Measurements from ENCODE around the gene EMILIN1. TPM values are rescaled to one million over a fixed set of nuclear protein-coding genes. Genes with fewer than 3 reads are reported as not detected.
A peak's percentile ranks its signal among the peaks of the same experiment; 100 is the strongest.

EMILIN1 gene
- total RNA-seq, 1 donor from 2014 or later = 0.95 TPM

- no peaks in the 10 kb centered on the region for H3K9me3 Mint-ChIP-seq (ENCODE audit: unreplicated experiment)
- peaks cover 11% of the 10 kb centered on the region for H4K20me1 ChIP-seq (ENCODE audit: insufficient read depth, low read length)
- no peak overlapping the region for H3K9ac ChIP-seq (ENCODE audit: low read length)
- H3K36me3 Mint-ChIP-seq (ENCODE audit: low read depth, unreplicated experiment) = peaks cover under 1% of the 10 kb centered on the region
- H3K4me1 ChIP-seq (ENCODE audit: insufficient read depth, low read length) = peaks cover 55% of the 10 kb centered on the region
- H3K9me3 ChIP-seq (ENCODE audit: insufficient read depth, low read depth, low read length) = no peaks in the 10 kb centered on the region
- H3K27ac ChIP-seq (ENCODE audit: low read depth, low read length) = no peak overlapping the region
- no peak overlapping the region for H3K4me3 ChIP-seq (ENCODE audit: insufficient read depth, low read depth, low read length)
- FAIRE-seq (no peak), DNase-seq (ENCODE audit: low read depth) (no peak)
- H3K4me1 Mint-ChIP-seq (ENCODE audit: low read depth, unreplicated experiment) = peaks cover 12% of the 10 kb centered on the region
- H2AFZ ChIP-seq (ENCODE audit: low read depth, low read length) = no peak overlapping the region
- H3K79me2 ChIP-seq (ENCODE audit: insufficient read depth, low read length) = peaks cover 22% of the 10 kb centered on the region
- no peak for TF ChIP-seq EZH2 (IDR thresholded peaks at IDR 0.05; ENCODE audit: insufficient read depth, low read length)
- no peak for TF ChIP-seq CTCF (IDR thresholded peaks at IDR 0.05; ENCODE audit: insufficient read depth, low read depth, low read length)
- no peak overlapping the region for H3K4me2 ChIP-seq (ENCODE audit: low read length)
- H3K27me3 ChIP-seq (ENCODE audit: insufficient read depth, low read length) = no peaks in the 10 kb centered on the region
- H3K36me3 ChIP-seq (ENCODE audit: insufficient read depth, low read length) = peaks cover 2% of the 10 kb centered on the region
- no peak overlapping the region for H3K27ac Mint-ChIP-seq (ENCODE audit: unreplicated experiment)
- peaks cover 6% of the 10 kb centered on the region for H3K27me3 Mint-ChIP-seq (ENCODE audit: low read depth, unreplicated experiment)
- no peak overlapping the region for H3K4me3 Mint-ChIP-seq (ENCODE audit: unreplicated experiment)
Measured at GRCh38 chr2:27082773-27083409, 4.5 kb downstream of the EMILIN1 start.

DNA sequence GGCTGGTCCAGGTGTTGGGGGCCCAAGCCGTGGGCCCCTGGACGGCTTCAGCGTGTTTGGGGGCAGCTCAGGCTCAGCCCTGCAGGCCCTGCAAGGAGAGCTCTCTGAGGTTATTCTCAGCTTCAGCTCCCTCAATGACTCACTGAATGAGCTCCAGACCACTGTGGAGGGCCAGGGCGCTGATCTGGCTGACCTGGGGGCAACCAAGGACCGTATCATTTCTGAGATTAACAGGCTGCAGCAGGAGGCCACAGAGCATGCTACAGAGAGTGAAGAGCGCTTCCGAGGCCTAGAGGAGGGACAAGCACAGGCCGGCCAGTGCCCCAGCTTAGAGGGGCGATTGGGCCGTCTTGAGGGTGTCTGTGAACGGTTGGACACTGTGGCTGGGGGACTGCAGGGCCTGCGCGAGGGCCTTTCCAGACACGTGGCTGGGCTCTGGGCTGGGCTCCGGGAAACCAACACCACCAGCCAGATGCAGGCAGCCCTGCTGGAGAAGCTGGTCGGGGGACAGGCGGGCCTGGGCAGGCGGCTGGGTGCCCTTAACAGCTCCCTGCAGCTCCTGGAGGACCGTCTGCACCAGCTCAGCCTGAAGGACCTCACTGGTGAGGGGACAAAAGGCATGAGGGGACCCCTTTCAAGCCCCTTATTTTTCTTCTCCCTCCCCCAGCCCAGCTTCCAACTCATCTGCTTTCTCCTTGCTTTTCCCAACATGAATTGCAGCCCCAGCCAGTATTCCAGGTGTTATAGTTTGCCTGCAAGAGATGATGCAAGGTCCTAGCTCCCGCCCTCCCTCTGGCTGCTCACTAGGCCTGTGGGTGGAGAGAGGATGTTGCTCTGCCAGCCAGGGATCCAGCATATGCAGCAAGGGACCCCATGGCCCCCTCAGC is 5.2 kb downstream of the EMILIN1 start:
- no peak overlapping the region for H3K4me2 ChIP-seq (ENCODE audit: low read length)

More for the DNA sequence above, 5.2 kb downstream of the EMILIN1 start:
- H3K9me3 Mint-ChIP-seq (ENCODE audit: unreplicated experiment) = no peaks in the 10 kb centered on the region
- peaks cover 47% of the 10 kb centered on the region for H3K4me1 ChIP-seq (ENCODE audit: insufficient read depth, low read length)
- TF ChIP-seq CTCF (IDR thresholded peaks at IDR 0.05; ENCODE audit: insufficient read depth, low read depth, low read length) = no peak
- no peak for TF ChIP-seq EZH2 (IDR thresholded peaks at IDR 0.05; ENCODE audit: insufficient read depth, low read length)
- no peaks in the 10 kb centered on the region for H3K36me3 Mint-ChIP-seq (ENCODE audit: low read depth, unreplicated experiment)
- no peak overlapping the region for H3K27ac Mint-ChIP-seq (ENCODE audit: unreplicated experiment)
- H4K20me1 ChIP-seq (ENCODE audit: insufficient read depth, low read length) = peaks cover 11% of the 10 kb centered on the region
- H3K79me2 ChIP-seq (ENCODE audit: insufficient read depth, low read length) = peaks cover 20% of the 10 kb centered on the region
- no peak for DNase-seq (ENCODE audit: low read depth)
- H3K27ac ChIP-seq (ENCODE audit: low read depth, low read length) = no peak overlapping the region
- no peak overlapping the region for H2AFZ ChIP-seq (ENCODE audit: low read depth, low read length)
- peaks cover 10% of the 10 kb centered on the region for H3K27me3 Mint-ChIP-seq (ENCODE audit: low read depth, unreplicated experiment)
- H3K36me3 ChIP-seq (ENCODE audit: insufficient read depth, low read length) = peaks cover 2% of the 10 kb centered on the region
- H3K4me3 ChIP-seq (ENCODE audit: insufficient read depth, low read depth, low read length) = no peak overlapping the region
- H3K4me3 Mint-ChIP-seq (ENCODE audit: unreplicated experiment) = peak overlapping the region; percentile 50
- H3K9ac ChIP-seq (ENCODE audit: low read length) = no peak overlapping the region
- FAIRE-seq = no peak
- H3K4me1 Mint-ChIP-seq (ENCODE audit: low read depth, unreplicated experiment) = peaks cover 12% of the 10 kb centered on the region
- H3K27me3 ChIP-seq (ENCODE audit: insufficient read depth, low read length) = no peaks in the 10 kb centered on the region
- no peaks in the 10 kb centered on the region for H3K9me3 ChIP-seq (ENCODE audit: insufficient read depth, low read depth, low read length)

Measured in astrocyte (in vitro differentiated cells and primary cell).